Upper lobe of left lung (tissue), 6 donors: ENCODE results near the gene FXR2. TPM values are rescaled to one million over a fixed set of nuclear protein-coding genes. Genes with fewer than 3 reads are reported as not detected.

ENCODE experiments used
- ATAC-seq, 2 donors: fragments of 200-7000 bp; cut with Tn5 transposase; one replicate each; pipeline ENCODE4 v1.9.1; 2022; ENCODE audit warnings: mild to moderate bottlenecking in 2 of 2, moderate library complexity in 2 of 2; ENCODE audit not compliant: low FRiP score in 2 of 2
- DNase-seq, 2 donors: peaks; one replicate each; pipeline ENCODE4 v3.0.0-alpha.2; 2019 to 2020
- H3K27ac ChIP-seq, 4 donors: fragments of 200-600 bp; sonication (generic); one replicate each; pipeline ENCODE4 v1.5.1; 2016 to 2019
- H3K27me3 ChIP-seq, 4 donors: fragments of 200-600 bp; sonication (generic); one replicate each; pipeline ENCODE4 v1.5.1; 2017 to 2019
- H3K36me3 ChIP-seq, 4 donors: fragments of 200-600 bp; sonication (generic); one replicate each; pipeline ENCODE4 v1.5.1; 2016 to 2019
- H3K4me1 ChIP-seq, 4 donors: fragments of 200-600 bp; sonication (generic); one replicate each; pipeline ENCODE4 v1.5.1; 2018 to 2019
- H3K4me3 ChIP-seq, 4 donors: fragments of 200-600 bp; sonication (generic); one replicate each; pipeline ENCODE4 v1.5.1; 2017 to 2019; ENCODE audit warnings: mild to moderate bottlenecking in 2 of 4, moderate library complexity in 1 of 4
- H3K9me3 ChIP-seq, 4 donors: fragments of 200-600 bp; sonication (generic); one replicate each; pipeline ENCODE4 v1.5.1; 2018 to 2019
- EP300 ChIP-seq, 4 donors: sonication (generic); formaldehyde crosslinking; IDR thresholded peaks; one replicate each; pipeline ENCODE4 v1.5.1; 2017; ENCODE audit warnings: antibody characterized with exemption in 4 of 4, control low read depth in 2 of 4
- POLR2A ChIP-seq, 4 donors: fragments of 450-650 bp; IDR thresholded peaks; one replicate each; pipeline ENCODE4 v1.5.1; 2016 to 2017; ENCODE audit warnings: antibody characterized with exemption in 4 of 4, mild to moderate bottlenecking in 2 of 4
- POLR2AphosphoS5 ChIP-seq, 2 donors: sonication (generic); formaldehyde crosslinking; IDR thresholded peaks; one replicate each; pipeline ENCODE4 v1.5.1; 2017; ENCODE audit warnings: antibody characterized with exemption in 2 of 2
- WGBS, 2 donors: methylation state at CpG; one replicate each; pipeline ENCODE4 v1.1.5; 2017 to 2018; 5-methylcytosine and 5-hydroxymethylcytosine counted together
- total RNA-seq, 6 donors: library from RNA; depleted of rRNA in 4 of 6; stranded (reverse); fragments of >200 nt in 4 of 6; gene quantifications; one replicate each; pipeline versions ENCODE4 v1.1.0 to v1.2.1, GENCODE V29; 2016 to 2021
- TF ChIP-seq, protein P1 (sequence below), 6 experiments: fragments of 450-650 bp in 4 of 6; fragments of 200-600 bp in 2 of 6; sonication (generic) in 2 of 6; IDR thresholded peaks; one replicate each; pipeline ENCODE4 v1.5.1; 2016 to 2019; ENCODE audit warnings: antibody characterized with exemption in 6 of 6
- donor health status: DM: no; HTN: no; CAD: no; lungs with moderate emphysema.
- donor health status: DM: no; HTN: yes; CAD: no; lungs with severe emphysema.

FXR2 gene
- total RNA-seq, 6 donors from 2014 or later = 35.6 to 46.1 (median 38.4) TPM

GRCh38 chr17:7580604-7581575 lies 33.8 kb downstream of the FXR2 start:
- no peak for DNase-seq
- H3K27me3 ChIP-seq = no peaks in the 10 kb centered on the region
- ATAC-seq = no peak
- peak overlapping the region; percentile 92 to 96 (median 94) for H3K27ac ChIP-seq
- peaks cover 60 to 86% (median 73%) of the 10 kb centered on the region in 4 donors for H3K4me1 ChIP-seq
- H3K4me3 ChIP-seq = peak overlapping the region in 3 of 4 donors; percentile 53 to 83 (median 55)
- H3K9me3 ChIP-seq = no peaks in the 10 kb centered on the region
- TF ChIP-seq EP300 (IDR thresholded peaks at IDR 0.05) = no peak
- TF ChIP-seq POLR2A (IDR thresholded peaks at IDR 0.05) = no peak
- TF ChIP-seq POLR2AphosphoS5 (IDR thresholded peaks at IDR 0.05) = no peak
- TF ChIP-seq, protein P1, sequence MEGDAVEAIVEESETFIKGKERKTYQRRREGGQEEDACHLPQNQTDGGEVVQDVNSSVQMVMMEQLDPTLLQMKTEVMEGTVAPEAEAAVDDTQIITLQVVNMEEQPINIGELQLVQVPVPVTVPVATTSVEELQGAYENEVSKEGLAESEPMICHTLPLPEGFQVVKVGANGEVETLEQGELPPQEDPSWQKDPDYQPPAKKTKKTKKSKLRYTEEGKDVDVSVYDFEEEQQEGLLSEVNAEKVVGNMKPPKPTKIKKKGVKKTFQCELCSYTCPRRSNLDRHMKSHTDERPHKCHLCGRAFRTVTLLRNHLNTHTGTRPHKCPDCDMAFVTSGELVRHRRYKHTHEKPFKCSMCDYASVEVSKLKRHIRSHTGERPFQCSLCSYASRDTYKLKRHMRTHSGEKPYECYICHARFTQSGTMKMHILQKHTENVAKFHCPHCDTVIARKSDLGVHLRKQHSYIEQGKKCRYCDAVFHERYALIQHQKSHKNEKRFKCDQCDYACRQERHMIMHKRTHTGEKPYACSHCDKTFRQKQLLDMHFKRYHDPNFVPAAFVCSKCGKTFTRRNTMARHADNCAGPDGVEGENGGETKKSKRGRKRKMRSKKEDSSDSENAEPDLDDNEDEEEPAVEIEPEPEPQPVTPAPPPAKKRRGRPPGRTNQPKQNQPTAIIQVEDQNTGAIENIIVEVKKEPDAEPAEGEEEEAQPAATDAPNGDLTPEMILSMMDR (IDR thresholded peaks at IDR 0.05) = no peak
- WGBS, 2 donors = 79% methylated on average over 23 of the region's 23 CpGs
- H3K36me3 ChIP-seq = peaks cover 27 to 33% (median 29%) of the 10 kb centered on the region in 4 donors

DNA sequence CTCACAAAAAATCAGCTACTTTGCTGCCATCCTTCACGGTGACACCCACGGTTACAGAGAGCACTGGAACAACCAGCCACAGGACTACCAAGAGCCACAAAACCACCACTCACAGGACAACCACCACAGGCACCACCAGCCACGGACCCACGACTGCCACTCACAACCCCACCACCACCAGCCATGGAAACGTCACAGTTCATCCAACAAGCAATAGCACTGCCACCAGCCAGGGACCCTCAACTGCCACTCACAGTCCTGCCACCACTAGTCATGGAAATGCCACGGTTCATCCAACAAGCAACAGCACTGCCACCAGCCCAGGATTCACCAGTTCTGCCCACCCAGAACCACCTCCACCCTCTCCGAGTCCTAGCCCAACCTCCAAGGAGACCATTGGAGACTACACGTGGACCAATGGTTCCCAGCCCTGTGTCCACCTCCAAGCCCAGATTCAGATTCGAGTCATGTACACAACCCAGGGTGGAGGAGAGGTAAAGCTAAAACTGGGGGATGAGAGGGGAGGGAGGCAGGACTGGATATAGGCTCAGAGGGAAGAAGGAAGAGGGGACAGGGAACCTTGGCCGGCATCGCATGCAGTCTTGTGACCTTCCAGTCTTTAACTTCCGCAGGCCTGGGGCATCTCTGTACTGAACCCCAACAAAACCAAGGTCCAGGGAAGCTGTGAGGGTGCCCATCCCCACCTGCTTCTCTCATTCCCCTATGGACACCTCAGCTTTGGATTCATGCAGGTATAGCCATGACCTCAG lies 34.7 kb downstream of the FXR2 start:
- no peak for TF ChIP-seq EP300 (IDR thresholded peaks at IDR 0.05)
- TF ChIP-seq POLR2A (IDR thresholded peaks at IDR 0.05) = peak in 1 of 4 donors; percentile 20
- DNase-seq = peak in 1 of 2 donors; percentile 31
- WGBS, 2 donors = 56 to 69% methylated on average over 11 to 12 of the region's 12 CpGs
- Histone ChIP-seq H3K4me1 (peaks cover 63 to 90% (median 77%) of the 10 kb centered on the region in 4 donors), H3K27me3 (no peaks in the 10 kb centered on the region), H3K4me3 (peak overlapping the region; percentile 3 to 83 (median 54)), H3K27ac (peak overlapping the region; percentile 92 to 96 (median 94)), H3K36me3 (peaks cover 34 to 42% (median 38%) of the 10 kb centered on the region in 4 donors), H3K9me3 (no peaks in the 10 kb centered on the region)
- ATAC-seq = no peak

DNA sequence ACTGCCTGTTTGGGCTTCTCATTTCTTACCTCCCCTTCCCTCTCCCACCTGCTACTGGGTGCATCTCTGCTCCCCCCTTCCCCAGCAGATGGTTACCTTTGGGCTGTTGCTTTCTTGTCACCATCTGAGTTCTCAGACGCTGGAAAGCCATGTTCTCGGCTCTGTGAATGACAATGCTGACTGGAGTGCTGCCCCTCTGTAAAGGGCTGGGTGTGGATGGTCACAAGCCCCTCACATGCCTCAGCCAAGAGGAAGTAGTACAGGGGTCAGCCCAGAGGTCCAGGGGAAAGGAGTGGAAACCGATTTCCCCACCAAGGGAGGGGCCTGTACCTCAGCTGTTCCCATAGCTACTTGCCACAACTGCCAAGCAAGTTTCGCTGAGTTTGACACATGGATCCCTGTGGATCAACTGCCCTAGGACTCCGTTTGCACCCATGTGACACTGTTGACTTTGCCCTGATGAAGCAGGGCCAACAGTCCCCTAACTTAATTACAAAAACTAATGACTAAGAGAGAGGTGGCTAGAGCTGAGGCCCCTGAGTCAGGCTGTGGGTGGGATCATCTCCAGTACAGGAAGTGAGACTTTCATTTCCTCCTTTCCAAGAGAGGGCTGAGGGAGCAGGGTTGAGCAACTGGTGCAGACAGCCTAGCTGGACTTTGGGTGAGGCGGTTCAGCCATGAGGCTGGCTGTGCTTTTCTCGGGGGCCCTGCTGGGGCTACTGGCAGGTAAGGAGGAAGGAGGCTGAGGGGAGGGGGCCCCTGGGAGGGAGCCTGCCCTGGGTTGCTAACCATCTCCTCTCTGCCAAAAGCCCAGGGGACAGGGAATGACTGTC lies 35.5 kb downstream of the FXR2 start, which contains the start of gene CD68:
CD68 (plus strand) TSS at position 638 of the 833 bp plus-strand sequence; CDS start at position 678, 40 bp downstream.
- no peaks in the 10 kb centered on the region for H3K9me3 ChIP-seq
- H3K27ac ChIP-seq = peak within 1 kb of the TSS; percentile 92 to 96 (median 94)
- peaks cover 63 to 90% (median 77%) of the 10 kb centered on the region in 4 donors for H3K4me1 ChIP-seq
- peak in 1 of 2 donors; percentile 90 for DNase-seq
- peak; percentile 70 to 75 for ATAC-seq
- no peaks in the 10 kb centered on the region for H3K27me3 ChIP-seq
- H3K36me3 ChIP-seq = peaks cover 42 to 50% (median 46%) of the 10 kb centered on the region in 4 donors
- H3K4me3 ChIP-seq = peak within 1 kb of the TSS; percentile 3 to 83 (median 54)
- WGBS, 2 donors = 16 to 19% methylated on average over 5 to 7 of the region's 7 CpGs
- TF ChIP-seq, protein P1 (IDR thresholded peaks at IDR 0.05) = no peak
- TF ChIP-seq EP300 (IDR thresholded peaks at IDR 0.05) (peak in 2 of 4 donors; percentile 48 to 86), POLR2AphosphoS5 (IDR thresholded peaks at IDR 0.05) (peak; percentile 78 to 85), POLR2A (IDR thresholded peaks at IDR 0.05) (peak in 3 of 4 donors; percentile 42 to 88 (median 49))

DNA sequence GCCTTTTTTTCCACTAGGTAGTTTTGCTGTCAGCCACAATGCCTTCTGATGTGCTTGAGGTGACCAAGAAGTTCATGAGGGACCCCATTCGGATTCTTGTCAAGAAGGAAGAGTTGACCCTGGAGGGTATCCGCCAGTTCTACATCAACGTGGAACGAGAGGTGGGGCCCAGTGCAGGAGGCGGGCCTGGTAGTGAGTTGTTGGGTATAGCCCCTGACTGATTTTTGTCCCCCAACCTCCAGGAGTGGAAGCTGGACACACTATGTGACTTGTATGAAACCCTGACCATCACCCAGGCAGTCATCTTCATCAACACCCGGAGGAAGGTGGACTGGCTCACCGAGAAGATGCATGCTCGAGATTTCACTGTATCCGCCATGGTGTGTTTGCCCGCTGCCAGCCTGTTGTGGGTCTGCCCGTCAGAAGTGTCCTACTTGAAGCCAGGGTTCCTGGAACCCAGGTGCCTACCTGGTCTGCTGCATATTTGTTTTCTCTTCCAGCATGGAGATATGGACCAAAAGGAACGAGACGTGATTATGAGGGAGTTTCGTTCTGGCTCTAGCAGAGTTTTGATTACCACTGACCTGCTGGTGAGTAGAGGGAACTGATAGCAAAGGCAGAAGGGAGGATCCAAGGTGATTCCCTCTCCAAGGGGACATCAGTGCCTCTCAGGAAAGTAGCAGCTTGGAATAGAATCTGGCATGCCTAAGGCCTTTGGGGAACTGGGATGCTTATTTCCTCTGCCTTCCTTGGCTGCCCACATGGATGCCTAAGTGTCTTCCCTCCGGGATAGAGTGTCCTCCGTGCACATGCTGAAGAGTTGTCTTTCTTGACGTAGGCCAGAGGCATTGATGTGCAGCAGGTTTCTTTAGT lies 37.1 kb downstream of the FXR2 start:
- 86 to 87% methylated on average over 17 of the region's 17 CpGs for whole genome bisulfite sequencing, 2 donors
- peak overlapping the region in 1 of 4 donors; percentile 83 for H3K4me3 ChIP-seq
- peaks cover 44 to 55% (median 49%) of the 10 kb centered on the region in 4 donors for H3K36me3 ChIP-seq

More for the DNA sequence above, 37.1 kb downstream of the FXR2 start:
- H3K27me3 ChIP-seq = no peaks in the 10 kb centered on the region
- ATAC-seq (no peak), DNase-seq (no peak)
- no peaks in the 10 kb centered on the region for H3K9me3 ChIP-seq
- peaks cover 59 to 86% (median 71%) of the 10 kb centered on the region in 4 donors for H3K4me1 ChIP-seq
- H3K27ac ChIP-seq = peak overlapping the region in 3 of 4 donors; percentile 94 to 96 (median 95)
- TF ChIP-seq EP300 (IDR thresholded peaks at IDR 0.05) (no peak), POLR2AphosphoS5 (IDR thresholded peaks at IDR 0.05) (no peak), POLR2A (IDR thresholded peaks at IDR 0.05) (no peak)
- TF ChIP-seq, protein P1 (IDR thresholded peaks at IDR 0.05) = no peak
